Activated naive CD8-positive, alpha-beta T cell treated with anti-CD3 and anti-CD28 coated beads, Interleukin-2, amount 50 U/mL, for 16 hours (primary cell): Measurements from ENCODE around the gene CGRRF1.

ENCODE experiments used
- DNase-seq: peaks from one replicate; pipeline ENCODE4 v3.0.0-alpha.2; 2020; ENCODE audit warnings: low read depth, low spot score

The CGRRF1 gene

GRCh38 chr14:54547583-54547982 lies 37.9 kb downstream of the CGRRF1 start:
- no peak for DNase-seq

- no peak for DNase-seq
Measured at GRCh38 chr14:54548491-54548890, 38.8 kb downstream of the CGRRF1 start.

GRCh38 chr14:54549862-54550261 lies 40.2 kb downstream of the CGRRF1 start:
- DNase-seq, result no peak

DNA sequence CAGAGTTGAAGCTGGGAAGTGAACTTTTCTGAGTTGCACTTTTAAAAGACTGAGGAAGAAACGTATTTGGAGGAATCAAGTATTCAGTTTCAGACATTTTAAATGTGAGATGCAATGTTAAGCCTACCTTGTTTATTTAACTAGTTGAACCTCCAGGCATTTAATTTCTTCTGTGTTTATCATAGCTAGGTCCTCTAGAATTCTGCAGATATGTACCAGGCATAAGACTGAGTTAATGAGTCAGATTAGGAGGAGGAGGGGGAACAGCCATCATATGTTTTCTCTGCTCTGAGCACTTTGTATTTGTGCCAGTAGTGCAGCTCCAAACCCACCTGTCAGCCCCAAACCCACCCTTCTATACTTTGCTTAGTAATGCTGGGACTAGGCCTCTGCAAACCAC lies 40.8 kb downstream of the CGRRF1 start:
- DNase-seq, result no peak

DNA sequence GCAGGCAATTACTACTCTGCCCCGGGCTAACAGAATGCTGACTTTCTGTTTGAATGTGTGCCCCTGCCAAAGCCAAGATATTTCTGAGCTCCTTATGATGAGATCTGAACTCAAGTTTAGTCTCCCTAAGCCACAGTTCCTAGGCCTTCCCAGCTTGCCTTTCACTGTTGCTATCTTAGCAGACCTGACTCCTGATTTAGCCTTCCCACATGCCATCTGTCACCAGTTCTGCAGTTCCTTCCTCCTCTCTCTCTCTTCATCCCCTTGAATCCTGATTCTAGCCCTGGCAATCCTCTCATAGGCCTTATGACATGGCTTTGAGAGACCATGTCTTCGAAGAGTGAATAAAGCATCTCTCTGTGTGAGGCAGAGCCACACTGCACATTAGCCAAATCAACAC lies 44.7 kb downstream of the CGRRF1 start:
- no peak for DNase-seq

GRCh38 chr14:54555651-54556050 lies 45.9 kb downstream of the CGRRF1 start:
- no peak for DNase-seq

- DNase-seq, result no peak
Measured at GRCh38 chr14:54556535-54556934, 46.8 kb downstream of the CGRRF1 start.

DNA sequence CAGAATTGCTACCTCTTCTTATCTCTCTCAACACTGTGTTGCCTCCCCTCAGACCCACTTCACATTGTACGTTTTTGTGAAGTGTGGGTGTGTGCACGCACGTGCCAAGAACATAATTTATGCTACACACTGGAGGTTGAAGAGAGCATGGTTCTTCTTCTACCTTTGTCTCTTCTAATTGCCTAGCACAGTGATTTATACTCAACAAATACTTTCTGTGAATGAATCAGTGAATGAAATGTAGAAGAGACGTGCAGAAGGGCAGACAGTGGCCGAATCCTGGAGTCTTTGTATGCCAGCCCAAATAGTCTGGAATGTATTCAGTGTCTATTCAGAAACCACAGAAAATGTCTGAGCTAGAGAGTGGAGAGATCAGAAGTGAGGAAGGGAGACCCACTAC lies 52.6 kb downstream of the CGRRF1 start:
- no peak for DNase-seq

GRCh38 chr14:54564071-54564867 lies 54.6 kb downstream of the CGRRF1 start:
- no peak for DNase-seq

DNA sequence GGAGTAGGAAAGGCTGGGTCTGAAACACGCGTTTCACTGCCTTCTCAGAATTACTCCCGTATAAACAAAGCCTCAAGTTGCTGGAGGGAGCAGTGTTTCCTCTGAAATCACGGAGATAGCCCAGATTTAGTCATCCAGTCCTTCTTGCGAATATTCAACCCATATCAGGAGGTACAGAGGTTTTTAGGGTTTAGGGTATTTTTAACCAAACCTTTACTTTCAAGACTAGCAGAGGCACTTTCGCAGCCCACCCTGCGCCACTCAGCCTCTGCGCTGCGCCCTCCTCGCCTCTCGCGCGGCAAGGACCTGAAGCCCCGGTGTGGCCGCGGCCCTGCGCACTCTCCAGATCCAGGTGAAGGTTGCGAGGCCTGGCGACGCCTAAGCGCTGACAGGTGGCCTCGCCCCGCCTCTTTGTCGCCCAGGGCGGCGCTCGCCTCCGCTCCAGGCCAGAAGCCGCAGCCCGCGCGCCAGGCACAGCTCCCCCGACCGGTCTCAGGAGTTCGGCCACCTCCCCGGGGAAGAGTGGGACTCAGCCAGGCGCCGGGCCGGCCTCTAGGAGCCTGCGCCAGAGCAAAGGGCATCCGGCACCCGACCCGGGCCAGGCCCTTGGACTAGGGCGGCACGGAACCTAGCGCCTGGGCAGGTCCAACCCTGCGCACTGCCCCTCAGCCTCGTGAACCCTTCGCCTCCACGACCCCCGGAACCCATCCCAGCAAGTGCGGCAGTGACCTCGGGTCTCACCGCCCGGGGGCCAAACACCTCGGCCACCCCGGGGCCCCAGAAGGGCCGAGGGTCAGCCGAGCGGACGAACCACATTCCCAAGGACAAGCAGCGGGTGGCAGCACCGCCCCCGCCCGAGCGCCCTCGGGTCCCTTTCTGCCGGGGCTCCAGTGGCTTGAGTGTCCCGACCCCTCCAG lies 55.4 kb downstream of the CGRRF1 start:
- peak; percentile 11 for DNase-seq

GRCh38 chr14:54565785-54566409 lies 56.2 kb downstream of the CGRRF1 start:
- DNase-seq, result peak; percentile 34

GRCh38 chr14:54566410-54567223 lies 56.9 kb downstream of the CGRRF1 start, which contains the start of gene SAMD4A:
TSS of gene SAMD4A (plus strand) at chr14:54567128. CDS start at chr14:54567917, 789 bp downstream.
- peak; percentile 14 for DNase-seq

- DNase-seq, result no peak
Measured at GRCh38 chr14:54567224-54567638, 57.5 kb downstream of the CGRRF1 start.

GRCh38 chr14:54567639-54568561 lies 58.2 kb downstream of the CGRRF1 start:
- no peak for DNase-seq

DNA sequence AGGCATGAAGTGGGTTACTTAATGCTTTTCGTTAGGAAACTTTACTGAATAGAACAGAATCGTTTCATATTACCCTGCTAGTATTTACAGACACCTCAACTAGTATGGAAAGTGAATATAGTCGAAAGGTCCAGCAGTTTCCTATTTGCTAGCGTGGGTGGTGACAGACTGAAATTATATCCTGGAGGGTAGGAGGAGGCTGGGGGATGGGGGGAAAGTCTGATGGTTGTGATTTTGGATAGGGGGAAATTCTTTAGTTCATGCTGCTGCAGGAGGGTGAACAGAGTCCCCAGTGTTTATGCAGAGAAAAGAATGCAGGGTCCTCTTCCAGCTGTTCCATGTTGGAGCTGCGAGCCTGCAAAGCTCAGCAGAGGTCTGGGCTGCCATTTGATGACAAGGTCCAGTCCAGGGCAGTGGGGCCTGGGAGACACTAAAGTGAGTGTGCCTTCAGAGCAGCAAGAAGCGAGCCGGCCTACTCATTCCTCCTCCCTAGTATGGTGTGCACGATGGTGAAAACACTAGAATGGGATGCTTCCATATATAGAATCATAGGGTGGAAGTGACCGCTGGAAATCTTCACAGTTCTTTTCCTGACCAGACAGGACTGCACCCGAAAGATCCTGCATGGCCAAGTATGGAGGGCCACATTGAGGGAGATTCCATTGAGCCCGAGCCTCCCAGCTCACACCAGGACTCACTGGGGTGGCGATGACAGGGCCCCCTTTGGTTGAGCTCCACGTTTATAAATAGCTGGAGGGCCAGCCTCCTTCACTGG lies 59.3 kb downstream of the CGRRF1 start:
- DNase-seq, result no peak

DNA sequence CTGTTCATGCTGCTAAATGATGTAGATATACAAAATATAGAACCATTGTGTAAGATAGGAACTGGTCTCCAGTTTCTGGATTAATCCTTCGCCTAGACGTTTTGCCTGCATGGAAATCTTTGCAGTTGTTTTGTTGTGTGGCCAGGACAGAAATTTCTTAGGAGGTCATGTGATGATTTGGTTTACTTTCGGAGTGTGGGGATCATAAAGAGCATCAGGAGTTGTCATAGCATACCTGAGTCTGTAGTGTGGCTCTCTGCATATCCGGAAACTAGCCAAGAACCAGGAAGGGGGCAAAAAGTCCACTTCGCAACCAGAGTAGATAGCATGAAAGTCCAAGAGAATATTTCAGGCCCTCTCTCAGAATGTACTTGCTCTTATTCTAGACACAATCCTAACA lies 60.3 kb downstream of the CGRRF1 start:
- no peak for DNase-seq

DNA sequence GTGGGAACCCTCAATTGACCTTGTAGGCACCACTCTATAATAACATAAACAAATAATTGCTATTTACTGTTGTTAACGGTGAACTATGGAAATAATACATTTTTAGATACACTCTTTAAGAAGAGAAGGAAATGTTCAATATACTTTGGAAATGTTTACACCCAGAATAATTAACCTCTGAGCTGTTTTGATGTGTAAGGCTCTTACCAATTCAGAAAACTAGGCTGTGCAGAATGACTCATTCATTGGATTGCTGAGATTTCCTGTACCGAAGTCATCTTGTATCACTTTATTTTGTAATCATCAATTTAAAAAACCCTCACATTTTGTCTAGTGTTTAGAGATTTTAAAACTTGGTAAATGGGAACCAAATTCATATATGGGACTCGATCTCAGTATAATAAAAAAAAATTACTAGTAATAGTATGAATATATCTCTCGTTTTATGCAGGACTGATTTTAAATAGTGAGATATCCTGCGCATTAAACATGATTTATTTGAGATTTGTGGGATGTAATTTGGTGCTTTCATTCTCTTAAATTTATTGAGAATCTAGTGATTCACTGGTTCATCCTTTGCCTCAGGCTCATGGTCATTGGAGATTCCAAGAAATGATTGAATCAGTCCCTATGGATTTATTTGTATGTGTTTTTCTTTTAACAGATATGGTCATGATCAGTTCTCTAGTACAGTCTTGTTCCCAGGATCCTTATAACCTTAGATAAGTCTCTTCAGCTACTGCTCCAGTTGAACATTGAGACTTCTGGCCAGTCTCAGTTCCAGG lies 61.1 kb downstream of the CGRRF1 start:
- DNase-seq, result no peak

DNA sequence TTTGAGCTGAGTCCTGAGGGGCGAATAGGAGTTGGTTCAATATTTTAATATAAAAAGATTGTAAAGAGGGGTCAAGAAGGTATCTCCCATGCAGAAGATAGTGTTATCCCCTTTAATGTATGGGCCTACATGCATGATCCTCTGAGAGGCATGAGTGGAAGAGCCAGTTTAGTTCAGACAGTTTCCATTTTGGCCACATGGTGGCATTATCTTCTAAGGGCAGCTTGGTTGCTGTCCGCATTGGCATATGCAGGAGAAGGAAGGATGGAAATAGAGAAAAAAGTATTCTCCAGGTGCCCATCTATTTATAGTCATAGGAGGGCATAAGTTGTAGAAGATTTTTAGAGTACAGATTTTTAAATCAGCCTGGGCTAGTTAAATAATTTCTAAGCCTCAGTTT lies 62.6 kb downstream of the CGRRF1 start:
- DNase-seq, result no peak

- no peak for DNase-seq
Measured at GRCh38 chr14:54574528-54574927, 64.8 kb downstream of the CGRRF1 start.
